GM19240 (cell line): Measurements from ENCODE around the gene DOCK9.
"Not testable (repeated sequence)": the region's sequence is repeated elsewhere in the genome, so short reads cannot be mapped to it uniquely, and the experiment has no call there.

Experiments
- DNase-seq: peaks from one replicate; pipeline ENCODE4 v3.0.0; 2011; ENCODE audit warnings: low spot score; ENCODE audit not compliant: insufficient read length

DOCK9 gene

DNA sequence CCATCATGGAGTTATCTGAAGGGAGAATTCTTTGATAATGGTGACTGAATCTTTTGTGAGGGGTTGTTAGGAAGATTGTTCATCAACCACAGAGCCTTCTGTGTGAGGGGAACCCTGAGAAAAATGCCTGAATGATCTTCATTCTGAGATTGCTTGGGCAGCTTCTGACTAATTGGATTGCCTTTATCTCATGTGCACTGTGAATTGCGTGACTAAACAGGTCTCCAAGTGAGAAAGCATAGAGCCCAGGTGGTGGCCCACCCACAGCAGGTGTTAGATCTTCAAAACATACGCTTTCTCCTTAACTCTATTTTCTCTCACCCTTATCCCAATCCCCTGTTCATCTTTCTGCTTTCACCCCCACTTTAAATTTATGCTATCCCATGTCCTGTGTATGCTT lies 58.3 kb downstream of the DOCK9 start:
- DNase-seq = no peak

DNA sequence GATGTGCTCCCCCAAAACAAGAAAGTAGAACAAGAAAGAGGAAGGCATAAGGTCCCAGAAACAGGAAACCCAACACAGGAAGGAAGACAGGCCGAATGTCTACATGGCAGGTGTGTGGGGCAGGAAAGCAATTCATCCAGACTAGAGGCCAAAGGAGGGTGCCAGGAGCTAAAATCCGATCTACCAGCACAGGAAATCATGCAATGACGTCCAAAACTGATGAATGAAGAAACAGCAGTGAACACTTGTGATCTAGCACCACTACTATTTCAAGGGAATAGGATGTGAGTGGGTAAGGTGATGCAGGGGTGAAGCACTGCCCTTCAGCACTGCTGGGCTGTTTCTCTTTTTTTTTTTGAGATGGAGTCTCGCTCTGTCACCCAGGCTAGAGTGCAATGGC lies 59.1 kb downstream of the DOCK9 start:
- no peak for DNase-seq

GRCh38 chr13:98917116-98917515 lies 60.7 kb downstream of the DOCK9 start:
- no peak for DNase-seq

DNA sequence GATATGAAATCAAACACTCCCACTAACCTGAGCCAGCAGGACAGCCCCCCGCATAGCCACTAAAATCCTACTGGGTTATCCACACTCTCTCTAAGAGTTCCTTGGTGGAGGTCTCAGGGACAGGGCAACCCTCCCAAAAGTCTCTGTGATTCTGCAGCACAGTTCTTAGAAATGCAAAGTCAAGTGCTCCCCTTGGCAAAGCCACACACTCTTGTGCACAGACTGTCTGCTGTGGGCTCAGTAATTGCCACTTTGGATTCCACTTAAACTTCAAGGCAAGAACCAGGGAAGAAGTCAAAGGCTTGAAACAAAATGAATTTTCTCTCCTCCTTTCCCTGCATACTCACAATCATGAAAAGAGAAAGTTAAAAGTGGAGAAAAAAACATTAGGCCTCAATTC lies 61.5 kb downstream of the DOCK9 start:
- no peak for DNase-seq

GRCh38 chr13:98915981-98916380 lies 61.9 kb downstream of the DOCK9 start:
- DNase-seq = no peak

DNA sequence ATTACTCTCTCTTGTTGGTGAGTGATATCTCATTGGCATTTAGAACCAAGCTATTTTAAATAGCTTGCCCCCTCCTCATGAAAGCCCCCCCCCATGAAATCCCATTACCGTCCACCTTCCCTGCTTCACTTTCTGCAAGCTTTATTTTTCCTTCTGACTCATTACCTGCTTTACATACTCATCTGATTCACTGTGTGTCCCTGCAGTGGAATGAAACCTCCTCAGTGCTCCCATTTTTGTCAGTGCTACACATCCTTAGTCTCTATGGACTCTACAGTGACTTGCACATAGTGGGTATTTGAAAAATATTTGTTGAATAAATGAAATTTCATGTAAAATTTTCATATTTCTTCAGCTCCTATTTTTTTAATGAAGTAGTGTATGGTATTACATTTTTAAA lies 62.3 kb downstream of the DOCK9 start:
- no peak for DNase-seq

DNA sequence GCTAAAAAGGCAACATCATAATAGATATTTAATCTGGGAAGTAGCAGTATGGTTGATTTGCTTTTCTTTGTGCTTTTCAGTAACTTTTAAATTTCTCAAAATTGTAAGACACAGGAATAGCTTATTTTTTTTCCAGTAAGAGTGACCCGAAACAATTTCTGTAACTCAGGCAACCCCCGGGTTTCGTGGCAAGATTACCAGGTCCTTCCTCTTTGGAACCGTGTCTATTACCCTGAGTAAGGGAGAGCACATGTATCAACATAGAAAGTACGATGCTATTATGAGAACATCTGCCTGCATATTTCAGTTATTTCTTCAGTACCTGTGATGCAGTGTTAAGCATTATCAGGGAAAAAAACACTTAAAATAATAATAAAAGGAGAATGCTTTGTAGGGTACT lies 64.1 kb downstream of the DOCK9 start:
- no peak for DNase-seq

GRCh38 chr13:98912846-98913245 lies 65.0 kb downstream of the DOCK9 start:
- no peak for DNase-seq

DNA sequence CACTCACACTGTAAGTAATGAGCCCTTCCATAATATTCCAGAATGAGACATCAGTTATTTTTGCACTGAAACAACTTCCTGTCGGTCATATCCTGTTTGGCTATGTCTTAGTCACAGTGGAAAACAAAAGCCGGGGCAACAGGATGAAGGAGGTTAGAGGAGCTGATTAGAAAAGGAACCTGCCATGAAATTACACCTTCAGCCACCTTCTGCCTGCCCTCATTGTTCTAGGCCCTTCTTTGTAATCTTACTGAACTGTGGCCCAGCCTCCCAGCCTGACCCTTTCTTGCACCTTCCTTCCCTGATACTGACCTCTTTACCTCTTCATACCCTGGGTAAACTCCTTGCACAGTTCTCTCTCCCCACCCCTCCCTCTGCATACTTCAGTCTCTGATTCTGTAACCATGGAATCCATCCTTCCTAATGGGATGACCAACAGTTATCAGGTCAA lies 67.3 kb downstream of the DOCK9 start:
- DNase-seq = no peak

DNA sequence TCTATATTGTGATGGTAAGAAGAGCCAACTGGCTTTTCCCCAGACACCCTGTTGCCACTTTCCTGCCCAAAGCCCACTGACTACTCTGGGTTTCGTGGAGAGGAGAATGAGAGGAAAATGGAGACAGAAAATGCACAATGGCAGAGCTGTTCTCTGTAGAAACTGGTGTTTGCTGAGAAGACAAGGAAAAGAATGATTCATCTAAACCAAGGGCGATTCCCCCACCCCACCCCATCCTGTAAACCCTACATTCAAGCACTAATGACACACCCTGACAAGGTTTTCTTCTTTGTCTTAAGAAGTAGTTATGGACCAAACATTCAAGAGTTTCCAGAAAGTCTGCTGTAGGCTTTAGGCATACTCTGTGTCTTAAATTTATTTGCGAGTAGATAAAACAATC lies 68.8 kb downstream of the DOCK9 start:
- no peak for DNase-seq

GRCh38 chr13:98906746-98907502 lies 70.9 kb downstream of the DOCK9 start:
- DNase-seq = no peak

- no peak for DNase-seq
These were observed 72.7 kb downstream of the DOCK9 start for GRCh38 chr13:98905199-98905598.

GRCh38 chr13:98900442-98900841 lies 77.4 kb downstream of the DOCK9 start:
- DNase-seq = no peak

DNA sequence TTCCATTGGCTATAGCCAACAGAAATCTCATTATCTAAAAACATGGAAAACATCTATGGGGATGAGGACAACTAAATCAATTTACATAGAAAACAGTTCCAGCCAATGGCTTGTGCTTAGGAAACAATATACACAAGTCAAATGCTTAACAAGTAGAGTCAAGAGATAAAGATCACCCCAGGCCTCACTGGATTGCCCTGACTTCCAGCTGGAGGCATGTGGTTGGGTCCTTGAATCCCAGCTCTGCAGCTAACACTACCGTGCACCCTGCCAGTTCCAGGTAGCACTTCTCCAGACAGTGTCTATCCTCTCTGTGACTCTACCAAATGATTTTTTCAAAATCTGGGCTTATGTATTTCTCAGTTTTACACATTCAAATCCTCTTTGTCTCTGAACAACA lies 80.2 kb downstream of the DOCK9 start:
- DNase-seq = no peak

GRCh38 chr13:98896868-98897144 lies 81.1 kb downstream of the DOCK9 start:
- DNase-seq = no peak

GRCh38 chr13:98896083-98896867 lies 81.6 kb downstream of the DOCK9 start:
- DNase-seq = no peak

DNA sequence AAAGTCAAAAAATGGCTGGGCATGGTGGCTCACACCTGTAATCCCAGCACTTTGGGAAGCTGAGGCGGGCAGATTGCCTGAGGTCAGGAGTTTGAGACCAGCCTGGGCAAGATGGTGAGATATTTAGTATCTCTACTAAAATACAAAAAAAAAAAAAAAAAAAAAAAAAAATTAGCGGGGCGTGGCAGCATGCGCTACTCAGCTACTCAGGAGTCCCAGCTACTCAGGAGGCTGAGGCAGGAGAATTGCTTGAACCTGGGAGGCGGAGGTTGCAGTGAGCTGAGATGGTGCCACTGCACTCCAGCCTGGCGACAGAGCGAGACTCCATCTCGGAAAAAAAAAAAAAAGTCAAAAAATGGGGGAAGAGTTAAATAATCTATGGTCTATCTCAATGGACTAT lies 83.0 kb downstream of the DOCK9 start:
- DNase-seq = not testable (repeated sequence)

- DNase-seq = no peak
These were observed 84.5 kb downstream of the DOCK9 start for GRCh38 chr13:98893371-98893770.

DNA sequence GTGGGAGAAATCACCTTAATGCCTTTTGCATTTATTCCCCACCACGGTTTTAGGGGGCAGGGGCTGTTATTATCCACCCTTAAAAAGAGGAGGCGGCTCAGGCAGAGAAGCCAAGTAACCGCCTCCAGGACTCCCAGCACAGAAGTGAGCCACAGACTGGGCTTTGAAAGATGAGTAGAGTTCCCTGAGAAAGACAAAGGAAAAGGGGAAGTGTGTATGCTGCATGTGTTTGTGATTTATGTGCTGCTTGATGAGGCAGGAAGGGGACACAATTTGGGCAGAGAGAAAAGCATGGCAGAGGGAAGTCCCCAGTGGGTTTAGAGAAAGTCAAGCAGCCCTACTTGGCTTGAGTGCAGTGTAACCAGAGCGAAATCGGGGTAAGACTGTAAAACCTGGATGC lies 85.0 kb downstream of the DOCK9 start:
- no peak for DNase-seq

DNA sequence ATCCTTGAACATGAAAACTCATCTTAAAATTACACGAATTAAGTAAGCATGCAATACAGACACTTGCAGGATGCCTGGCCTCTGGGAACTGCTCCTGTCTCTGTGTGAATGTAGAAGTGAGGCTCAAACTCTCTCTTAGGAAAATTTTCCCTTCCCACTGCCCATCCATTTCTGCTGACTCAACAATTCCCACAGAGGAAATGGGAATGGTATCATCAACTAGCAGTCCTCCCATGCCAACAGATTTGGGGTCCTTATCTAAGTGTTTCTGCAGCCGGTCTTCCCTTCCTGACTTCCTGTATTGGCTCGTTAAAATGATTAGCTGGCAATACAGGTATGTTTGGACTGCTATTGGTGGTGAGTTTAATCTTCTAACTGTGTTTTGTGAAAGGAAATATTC lies 85.8 kb downstream of the DOCK9 start:
- DNase-seq = no peak

- no peak for DNase-seq
These were observed 86.9 kb downstream of the DOCK9 start for GRCh38 chr13:98890925-98891324.

DNA sequence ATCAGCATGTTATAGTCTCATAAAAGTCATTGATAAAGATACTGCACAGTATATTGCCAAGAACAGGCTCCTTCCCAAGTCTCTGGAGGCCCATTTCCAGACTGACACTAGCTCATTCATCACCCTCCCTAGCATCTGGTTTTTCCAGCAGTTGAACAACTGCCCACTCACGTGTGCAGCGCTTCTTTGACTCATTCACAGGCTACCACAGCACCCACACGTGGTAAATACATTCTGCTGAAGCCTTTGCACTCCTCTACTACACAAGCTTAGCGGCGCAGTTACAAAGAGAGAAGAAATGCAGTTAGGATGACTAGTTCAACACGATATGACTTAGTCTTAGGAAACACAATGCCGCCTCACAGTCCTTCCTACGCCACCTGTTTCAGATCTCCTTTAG lies 87.7 kb downstream of the DOCK9 start:
- no peak for DNase-seq

DNA sequence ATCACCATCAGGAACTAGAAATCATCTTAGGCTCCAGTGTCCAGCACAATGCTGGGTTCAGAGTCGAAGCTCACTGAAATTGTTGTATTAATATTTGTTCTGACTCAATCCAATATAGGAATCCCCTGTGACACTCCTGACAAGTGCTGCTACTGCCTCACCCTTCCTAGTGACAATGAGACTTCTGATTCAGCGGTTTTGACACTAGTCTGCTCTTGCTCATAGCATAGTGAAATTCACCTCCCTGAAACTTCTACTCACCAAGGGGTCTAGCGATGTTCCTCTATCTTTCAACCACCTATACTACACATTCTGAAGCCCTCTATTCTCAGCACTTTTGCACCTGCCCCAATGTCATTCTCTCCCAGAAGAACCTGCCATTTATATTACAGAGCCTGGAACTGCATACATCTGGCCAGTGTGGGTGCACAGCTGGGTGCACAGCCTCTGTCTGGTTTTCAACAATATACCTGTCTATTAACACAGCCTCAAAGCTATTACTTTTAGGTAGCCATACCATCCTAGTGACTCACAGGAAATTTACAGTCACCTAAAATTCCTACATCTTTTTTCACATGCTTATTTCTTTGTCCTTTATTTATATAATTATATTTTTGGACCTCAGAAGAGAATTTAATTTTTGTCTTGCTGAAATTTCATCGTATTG lies 88.3 kb downstream of the DOCK9 start:
- no peak for DNase-seq
